SU-DHL-6 (cell line): ENCODE results near the gene RNGTT.

Experiments
- H2AFZ ChIP-seq: fragments of 200-600 bp; sonication (generic); 2 replicates; pipeline ENCODE4 v1.6.1; 2014; ENCODE audit warnings: low read depth, mild to moderate bottlenecking, moderate library complexity, mixed read lengths, antibody characterized with exemption, low read length; ENCODE audit not compliant: severe bottlenecking
- H3F3A ChIP-seq: fragments of 200-600 bp; shearing (Covaris generic); 2 replicates; pipeline ENCODE4 v1.6.0; 2016; ENCODE audit warnings: antibody characterized with exemption, mild to moderate bottlenecking; ENCODE audit not compliant: insufficient read depth
- H3K27ac ChIP-seq: fragments of 200-600 bp; sonication (generic); 2 replicates; pipeline ENCODE4 v1.5.1; 2016; ENCODE audit warnings: low read depth, mild to moderate bottlenecking, low read length, moderate library complexity, mixed read lengths
- H3K27me3 ChIP-seq: fragments of 200-600 bp; sonication (generic), shearing (Covaris generic); 2 replicates; pipeline ENCODE4 v1.6.0; 2014; ENCODE audit warnings: mild to moderate bottlenecking, low read length
- H3K36me3 ChIP-seq: fragments of 200-600 bp; sonication (generic); 2 replicates; pipeline ENCODE4 v1.6.1; 2014; ENCODE audit warnings: mild to moderate bottlenecking, low read length, mixed read lengths
- H3K4me2 ChIP-seq: fragments of 300-600, 200-600 bp; shearing (Covaris generic), sonication (generic); 2 replicates; pipeline ENCODE4 v1.6.0; 2014; ENCODE audit warnings: low read length, low read depth, mild to moderate bottlenecking; ENCODE audit not compliant: poor library complexity, severe bottlenecking
- H3K4me3 ChIP-seq: fragments of 200-600 bp; sonication (generic); 2 replicates; pipeline ENCODE4 v1.5.1; 2014; ENCODE audit warnings: antibody characterized with exemption, low read length, mild to moderate bottlenecking, mixed read lengths; ENCODE audit not compliant: insufficient read depth, poor library complexity, severe bottlenecking
- H3K79me2 ChIP-seq: fragments of 200-600 bp; sonication (generic); 2 replicates; pipeline ENCODE4 v1.6.1; 2014; ENCODE audit warnings: mild to moderate bottlenecking, low read length, moderate library complexity; ENCODE audit not compliant: insufficient read depth
- H3K9ac ChIP-seq: fragments of 200-600 bp; sonication (generic); 2 replicates; pipeline ENCODE4 v1.7.0; 2014; ENCODE audit warnings: mild to moderate bottlenecking, low read length
- H3K9me2 ChIP-seq: fragments of 200-600 bp; sonication (generic); replicated peaks from 2 replicates; pipeline ENCODE4 v1.6.1; 2014; ENCODE audit warnings: low read length; ENCODE audit not compliant: insufficient read depth
- H3K9me3 ChIP-seq: fragments of 200-600 bp; sonication (generic); 2 replicates; pipeline ENCODE4 v1.6.1; 2014; ENCODE audit warnings: low read length, mixed read lengths; ENCODE audit not compliant: insufficient read depth
- H4K20me1 ChIP-seq: fragments of 200-600 bp; sonication (generic); 2 replicates; pipeline ENCODE4 v1.6.1; 2014; ENCODE audit warnings: low read depth, mild to moderate bottlenecking, antibody characterized with exemption, low read length, moderate library complexity, mixed read lengths
- EZH2phosphoT487 ChIP-seq: fragments of 200-600 bp; sonication (generic), shearing (Covaris generic); conservative IDR thresholded peaks from 2 replicates; pipeline ENCODE4 v1.6.1; 2018; ENCODE audit warnings: mild to moderate bottlenecking, antibody characterized with exemption, low read length, moderate library complexity, mixed read lengths
- TF ChIP-seq, protein P1 (sequence below): fragments of 200-600 bp; sonication (generic); IDR thresholded peaks from one replicate; pipeline ENCODE4 v1.5.1; 2017; ENCODE audit warnings: antibody characterized with exemption, mild to moderate bottlenecking, low read length, moderate library complexity; ENCODE audit not compliant: insufficient read depth, poor library complexity, severe bottlenecking

RNGTT gene

DNA sequence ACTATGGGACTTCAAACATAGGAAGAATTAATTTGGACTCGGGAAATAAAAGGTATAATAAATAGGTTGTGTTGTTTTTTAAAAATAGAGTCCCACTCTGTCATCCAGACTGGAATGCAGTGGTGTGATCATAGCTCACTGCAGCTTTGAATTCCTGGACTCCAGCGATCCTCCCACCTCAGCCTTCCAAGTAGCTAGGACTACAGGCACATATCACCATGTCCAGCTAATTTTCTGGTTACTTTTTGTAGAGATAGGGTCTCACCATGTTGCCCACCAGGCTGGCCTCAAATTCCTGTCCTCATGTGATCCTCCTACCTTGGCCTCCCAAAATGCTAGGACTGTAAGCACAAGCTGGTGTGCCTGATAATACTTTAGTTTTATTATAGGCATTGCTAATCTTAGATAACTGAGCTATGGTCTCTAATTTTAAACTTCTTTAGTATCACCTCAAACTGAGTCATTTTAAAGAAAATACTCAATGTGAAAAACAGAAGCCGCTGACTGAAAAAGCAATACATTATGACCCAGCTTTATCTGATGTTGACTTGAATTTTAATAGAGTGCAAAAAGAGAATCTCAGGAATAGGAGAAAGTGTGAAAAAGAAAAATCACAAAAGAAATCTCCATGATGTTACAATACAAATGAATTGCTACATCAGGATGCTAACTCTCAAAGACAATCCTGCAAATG lies 251.0 kb downstream of the RNGTT start:
- H3K9me3 ChIP-seq = no peaks in the 10 kb centered on the region
- peaks cover 15% of the 10 kb centered on the region; the same call in 1 of the 2 replicates for H3F3A ChIP-seq
- no peak overlapping the region for H3K27ac ChIP-seq
- H3K9me2 ChIP-seq = no peaks in the 10 kb centered on the region
- no peak overlapping the region for H3K4me3 ChIP-seq
- TF ChIP-seq, protein P1, sequence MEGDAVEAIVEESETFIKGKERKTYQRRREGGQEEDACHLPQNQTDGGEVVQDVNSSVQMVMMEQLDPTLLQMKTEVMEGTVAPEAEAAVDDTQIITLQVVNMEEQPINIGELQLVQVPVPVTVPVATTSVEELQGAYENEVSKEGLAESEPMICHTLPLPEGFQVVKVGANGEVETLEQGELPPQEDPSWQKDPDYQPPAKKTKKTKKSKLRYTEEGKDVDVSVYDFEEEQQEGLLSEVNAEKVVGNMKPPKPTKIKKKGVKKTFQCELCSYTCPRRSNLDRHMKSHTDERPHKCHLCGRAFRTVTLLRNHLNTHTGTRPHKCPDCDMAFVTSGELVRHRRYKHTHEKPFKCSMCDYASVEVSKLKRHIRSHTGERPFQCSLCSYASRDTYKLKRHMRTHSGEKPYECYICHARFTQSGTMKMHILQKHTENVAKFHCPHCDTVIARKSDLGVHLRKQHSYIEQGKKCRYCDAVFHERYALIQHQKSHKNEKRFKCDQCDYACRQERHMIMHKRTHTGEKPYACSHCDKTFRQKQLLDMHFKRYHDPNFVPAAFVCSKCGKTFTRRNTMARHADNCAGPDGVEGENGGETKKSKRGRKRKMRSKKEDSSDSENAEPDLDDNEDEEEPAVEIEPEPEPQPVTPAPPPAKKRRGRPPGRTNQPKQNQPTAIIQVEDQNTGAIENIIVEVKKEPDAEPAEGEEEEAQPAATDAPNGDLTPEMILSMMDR = no peak
- no peak for TF ChIP-seq EZH2phosphoT487
- peaks cover 77% of the 10 kb centered on the region for H3K79me2 ChIP-seq
- H3K36me3 ChIP-seq = peaks cover 35% of the 10 kb centered on the region
- H2AFZ ChIP-seq = no peak overlapping the region
- no peaks in the 10 kb centered on the region for H3K27me3 ChIP-seq
- H3K9ac ChIP-seq = no peak overlapping the region
- H4K20me1 ChIP-seq = 0 out of 2 replicates have a peak, but pooled peaks cover 11% of the 10 kb centered on the region
- H3K4me2 ChIP-seq = no peak overlapping the region

DNA sequence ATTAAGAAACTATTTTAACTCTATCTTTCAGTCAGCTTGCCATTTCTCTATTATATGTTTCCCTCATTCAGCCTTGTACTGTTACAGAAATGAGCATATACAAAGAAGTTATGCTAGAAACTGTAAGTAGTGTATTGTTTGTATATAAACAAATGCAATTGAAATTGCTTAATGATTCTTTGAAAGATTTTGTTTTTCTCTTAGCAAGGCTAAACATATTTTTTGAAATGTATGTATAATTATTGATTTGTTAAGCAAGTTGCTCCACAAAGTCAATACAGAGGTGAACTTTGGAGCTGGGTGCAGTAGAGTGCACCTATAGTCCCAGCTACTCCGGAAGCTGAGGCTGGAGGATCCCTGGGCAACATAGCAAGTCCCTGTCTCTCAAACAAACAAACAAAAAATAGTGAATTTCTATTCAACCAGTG lies 253.6 kb downstream of the RNGTT start:
- Histone ChIP-seq H2AFZ (no peak overlapping the region), H3K4me3 (no peak overlapping the region), H3K9ac (no peak overlapping the region), H3K79me2 (peaks cover 95% of the 10 kb centered on the region), H3F3A (peaks cover 35% of the 10 kb centered on the region), H4K20me1 (0 out of 2 replicates have a peak, but pooled peaks cover 11% of the 10 kb centered on the region), H3K9me3 (no peaks in the 10 kb centered on the region), H3K36me3 (peaks cover 38% of the 10 kb centered on the region), H3K27me3 (no peaks in the 10 kb centered on the region), H3K9me2 (no peaks in the 10 kb centered on the region), H3K4me2 (peak overlapping the region; percentile 17), H3K27ac (no peak overlapping the region; the same call in 1 of the 2 replicates)
- TF ChIP-seq EZH2phosphoT487 = no peak
- TF ChIP-seq, protein P1 = no peak

DNA sequence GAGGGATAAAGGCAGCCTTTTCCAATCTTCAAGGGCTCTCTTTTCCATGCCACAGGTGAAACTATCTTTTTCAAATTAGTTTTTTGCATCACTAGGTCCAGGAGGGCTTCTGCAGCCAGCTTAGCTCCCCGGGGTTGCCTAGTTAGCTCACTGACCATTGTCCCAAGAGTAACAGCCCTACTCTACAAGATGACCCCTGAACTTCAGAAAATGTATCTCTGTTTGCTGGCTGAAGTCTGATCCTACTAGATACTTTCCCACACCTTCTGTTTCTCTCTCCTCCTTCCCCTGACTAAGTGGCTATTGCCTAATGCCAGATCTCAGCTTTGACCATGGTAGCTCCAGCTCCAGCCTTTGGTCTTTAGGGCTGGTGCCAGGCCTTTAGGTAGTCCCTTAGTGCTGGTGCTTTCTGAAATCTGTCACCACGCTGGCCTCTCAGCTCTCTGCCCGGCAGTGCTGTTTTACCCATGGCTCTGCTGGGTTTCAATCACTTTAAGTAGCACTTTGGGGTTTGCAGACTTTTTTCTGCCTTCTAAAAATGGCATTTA lies 255.1 kb downstream of the RNGTT start:
- peaks cover 100% of the 10 kb centered on the region for H3K79me2 ChIP-seq
- H3K36me3 ChIP-seq = peaks cover 39% of the 10 kb centered on the region
- no peaks in the 10 kb centered on the region for H3K27me3 ChIP-seq
- no peaks in the 10 kb centered on the region for H3K9me2 ChIP-seq
- TF ChIP-seq, protein P1 = no peak
- no peak for TF ChIP-seq EZH2phosphoT487
- H3F3A ChIP-seq = peaks cover 34% of the 10 kb centered on the region
- H3K9ac ChIP-seq = peak overlapping the region; percentile 27; the same call in 1 of the 2 replicates
- H3K4me2 ChIP-seq = peak overlapping the region; percentile 32
- H3K27ac ChIP-seq = peak overlapping the region; percentile 62
- no peaks in the 10 kb centered on the region for H3K9me3 ChIP-seq
- no peak overlapping the region for H2AFZ ChIP-seq
- H3K4me3 ChIP-seq = no peak overlapping the region
- H4K20me1 ChIP-seq = 0 out of 2 replicates have a peak, but pooled peaks cover 11% of the 10 kb centered on the region
